A549 (cell line): ENCODE results near the gene MRPS9. TPM values are rescaled to one million over a fixed set of nuclear protein-coding genes. Genes with fewer than 3 reads are reported as not detected.

Experiments
- ATAC-seq, 2 experiments: fragments of 200-7000 bp in 1 of 2; fragments of >200 bp in 1 of 2; cut with Nextera tagmentation in 1 of 2; cut with Tn5 transposase in 1 of 2; 3 replicates each; pipeline versions ENCODE4 v1.8.0 to v1.9.1; 2018 to 2020; ENCODE audit warnings: mild to moderate bottlenecking in 1 of 2, moderate library complexity in 1 of 2
- CTCF ChIA-PET: fragments of 300-600 bp; sonication (Branson Sonifier 250); formaldehyde crosslinking; extraction: SDS; loops from one replicate; lab custom pipeline; 2021; ENCODE audit warnings: antibody characterized with exemption, inconsistent platforms; lab: Yijun Ruan, JAX
- POLR2A ChIA-PET: fragments of 350-600 bp; formaldehyde crosslinking; extraction: SDS; loops from one replicate; lab custom pipeline; 2021; ENCODE audit warnings: antibody characterized with exemption, inconsistent platforms; lab: Yijun Ruan, JAX
- DNase-seq, 2 experiments: peaks; one replicate each; pipeline versions ENCODE4 v3.0.0 to v3.0.0-alpha.2; 2011 to 2016; ENCODE audit warnings: low read depth in 1 of 2, low spot score in 1 of 2
- FAIRE-seq: peaks from 2 replicates; lab custom pipeline; 2011; peaks lifted over from hg19 to GRCh38; lab: Jason Lieb, UNC
- H3K27ac ChIP-seq, 2 experiments: fragments of >200 bp; sonication (Bioruptor Twin); formaldehyde crosslinking; 3 replicates each; pipeline ENCODE4 v1.5.1; 2016 to 2017
- H3K4me1 ChIP-seq: fragments of >200 bp; sonication (Bioruptor Twin); formaldehyde crosslinking; 3 replicates; pipeline ENCODE4 v1.6.1; 2016
- H3K4me2 ChIP-seq: fragments of >200 bp; sonication (Bioruptor Twin); formaldehyde crosslinking; 3 replicates; pipeline ENCODE4 v1.6.1; 2016
- H3K4me3 ChIP-seq: fragments of >200 bp; sonication (Bioruptor Twin); formaldehyde crosslinking; 3 replicates; pipeline ENCODE4 v1.5.1; 2016
- H3K9me3 ChIP-seq: fragments of >200 bp; sonication (Bioruptor Twin); formaldehyde crosslinking; 3 replicates; pipeline ENCODE4 v1.6.1; 2016
- ATOH8 ChIP-seq: fragments of 250-450 bp; sonication (Bioruptor Pico); IDR thresholded peaks from 2 replicates; pipeline ENCODE4 v1.5.0; 2020; ENCODE audit warnings: low read depth, mild to moderate bottlenecking, moderate library complexity
- BCL3 ChIP-seq: fragments of >200 bp; sonication (Bioruptor Twin); formaldehyde crosslinking; IDR thresholded peaks from 3 replicates; pipeline ENCODE4 v1.6.1; 2016
- CBX2 ChIP-seq: fragments of 200-600 bp; sonication (generic); IDR thresholded peaks from 2 replicates; pipeline ENCODE4 v1.6.1; 2016; ENCODE audit warnings: low read depth, mild to moderate bottlenecking, borderline replicate concordance
- CEBPB ChIP-seq, 2 experiments: fragments of >200 bp in 1 of 2; sonication (Bioruptor Twin) in 1 of 2; formaldehyde crosslinking in 1 of 2; IDR thresholded peaks; 2 replicates each; pipeline ENCODE4 v1.6.1; 2012 to 2016
- CHD2 ChIP-seq: fragments of 150-350 bp; IDR thresholded peaks from 2 replicates; pipeline ENCODE4 v1.6.1; 2014; ENCODE audit warnings: low read length; ENCODE audit not compliant: partially characterized antibody
- CHD4 ChIP-seq: fragments of 200-600 bp; sonication (generic); IDR thresholded peaks from 2 replicates; pipeline ENCODE4 v1.6.1; 2016; ENCODE audit warnings: antibody characterized with exemption, mild to moderate bottlenecking, borderline replicate concordance
- EHF ChIP-seq: fragments of 250-450 bp; sonication (Bioruptor Pico); IDR thresholded peaks from 2 replicates; pipeline ENCODE4 v1.5.0; 2020; ENCODE audit warnings: mild to moderate bottlenecking
- EP300 ChIP-seq, 2 experiments: fragments of >200 bp; sonication (Bioruptor Twin); formaldehyde crosslinking; IDR thresholded peaks; 2 replicates in 1 of 2; 3 replicates in 1 of 2; pipeline ENCODE4 v1.6.1; 2016 to 2017
- FOSB ChIP-seq: fragments of 250-450 bp; sonication (Bioruptor Pico); IDR thresholded peaks from 2 replicates; pipeline ENCODE4 v1.5.0; 2020; ENCODE audit warnings: mild to moderate bottlenecking, moderate library complexity
- FOSL2 ChIP-seq, 2 experiments: fragments of 450-650 bp in 1 of 2; fragments of >200 bp in 1 of 2; sonication (Bioruptor Twin) in 1 of 2; formaldehyde crosslinking; IDR thresholded peaks; 2 replicates each; pipeline versions ENCODE4 v1.5.0 to v1.6.1; 2016 to 2020; ENCODE audit warnings: mild to moderate bottlenecking in 1 of 2, moderate library complexity in 1 of 2
- FOXS1 ChIP-seq: fragments of 250-450 bp; sonication (Bioruptor Pico); IDR thresholded peaks from 2 replicates; pipeline ENCODE4 v1.5.0; 2020; ENCODE audit warnings: mild to moderate bottlenecking, moderate library complexity
- HEYL ChIP-seq: fragments of 250-450 bp; sonication (Bioruptor Pico); IDR thresholded peaks from 2 replicates; pipeline ENCODE4 v1.8.0; 2021; ENCODE audit warnings: mild to moderate bottlenecking, moderate library complexity
- HMGXB4 ChIP-seq: fragments of 250-450 bp; sonication (Bioruptor Pico); IDR thresholded peaks from 2 replicates; pipeline ENCODE4 v1.5.0; 2021; ENCODE audit warnings: mild to moderate bottlenecking, moderate library complexity, borderline replicate concordance
- MAX ChIP-seq: IDR thresholded peaks from 2 replicates; pipeline ENCODE4 v1.6.1; 2012
- NFE2L2 ChIP-seq: fragments of 150-350 bp; conservative IDR thresholded peaks from 2 replicates; pipeline ENCODE4 v1.6.1; 2014; ENCODE audit warnings: low read length
- NPAS2 ChIP-seq: fragments of 250-450 bp; sonication (Bioruptor Pico); IDR thresholded peaks from 2 replicates; pipeline ENCODE4 v1.8.0; 2022; ENCODE audit warnings: mild to moderate bottlenecking, moderate library complexity, borderline replicate concordance
- NR3C1 ChIP-seq: fragments of >200 bp; sonication (Bioruptor Twin); formaldehyde crosslinking; IDR thresholded peaks from 3 replicates; pipeline ENCODE4 v1.6.1; 2017
- RARB ChIP-seq: fragments of 250-450 bp; sonication (Bioruptor Pico); IDR thresholded peaks from 2 replicates; pipeline ENCODE4 v1.8.0; 2021; ENCODE audit warnings: mild to moderate bottlenecking, moderate library complexity
- RCOR1 ChIP-seq: fragments of 150-350 bp; IDR thresholded peaks from 2 replicates; pipeline ENCODE4 v1.6.1; 2014; ENCODE audit warnings: antibody characterized with exemption, low read length, low read depth
- REST ChIP-seq: fragments of 200-600 bp; sonication (generic); IDR thresholded peaks from 2 replicates; pipeline ENCODE4 v1.6.1; 2016; ENCODE audit warnings: antibody characterized with exemption, mild to moderate bottlenecking, moderate library complexity
- RFX5 ChIP-seq: fragments of 450-650 bp; IDR thresholded peaks from 2 replicates; pipeline ENCODE4 v1.7.1; 2014; ENCODE audit warnings: antibody characterized with exemption, mild to moderate bottlenecking, moderate library complexity
- TFCP2L1 ChIP-seq: fragments of 250-450 bp; sonication (Bioruptor Pico); IDR thresholded peaks from 2 replicates; pipeline ENCODE4 v1.5.0; 2021; ENCODE audit warnings: mild to moderate bottlenecking
- TP53 ChIP-seq: fragments of 250-450 bp; sonication (Bioruptor Pico); IDR thresholded peaks from 2 replicates; pipeline ENCODE4 v1.5.0; 2021; ENCODE audit warnings: mild to moderate bottlenecking, moderate library complexity
- ZNF302 ChIP-seq: fragments of 250-450 bp; sonication (Bioruptor Pico); IDR thresholded peaks from 2 replicates; pipeline ENCODE4 v1.9.0; 2021; ENCODE audit warnings: inconsistent platforms, mild to moderate bottlenecking, moderate library complexity
- ZSCAN20 ChIP-seq: fragments of 250-450 bp; sonication (Bioruptor Pico); IDR thresholded peaks from 2 replicates; pipeline ENCODE4 v1.8.0; 2022; ENCODE audit warnings: mild to moderate bottlenecking, moderate library complexity
- WGBS: methylation state at CpG from one replicate; pipeline ENCODE4 v1.1.6; 2017; ENCODE audit errors: missing lambda C conversion rate; 5-methylcytosine and 5-hydroxymethylcytosine counted together
- polyA plus RNA-seq, 4 experiments: library from polyadenylated mRNA; depleted of rRNA in 3 of 4; stranded (reverse); fragments of >200 nt; fragmentation: RNase III in 1 of 4; extraction: RNeasy Plus Mini Kit Qiagen cat#74134 plus additional on column Dnase treatment in 1 of 4; gene quantifications; 2 replicates in 3 of 4; 3 replicates in 1 of 4; pipeline ENCODE4 v1.2.3, GENCODE V29; 2011 to 2017

The MRPS9 gene
- polyA plus RNA-seq, 2 of the 4 experiments (the other 2 are of a cell fraction) = 42.5 to 54.4 TPM

GRCh38 chr2:105080461-105080860 lies 42.6 kb downstream of the MRPS9 start:
- H3K4me3 ChIP-seq = no peak overlapping the region
- ChIA-PET CTCF (interaction anchor here (2.1 kb wide), 1 partner anchor 34 kb away, joined by 7 read pairs; no protein-coding TSS in a partner anchor), POLR2A (no interaction called here)
- H3K27ac ChIP-seq = no peak overlapping the region
- TF ChIP-seq FOSB (CRISPR knock-in tag) (no peak), RARB (CRISPR knock-in tag) (no peak), CHD2 (no peak), NFE2L2 (no peak), RFX5 (no peak), CEBPB (IDR thresholded peaks at IDR 0.05) (no peak), NR3C1 (no peak), RCOR1 (no peak), EP300 (IDR thresholded peaks at IDR 0.05) (no peak), MAX (no peak), ZSCAN20 (no peak), TP53 (CRISPR knock-in tag) (no peak), ATOH8 (CRISPR knock-in tag) (no peak), FOXS1 (no peak), CBX2 (no peak), NPAS2 (CRISPR knock-in tag) (no peak), FOSL2 (IDR thresholded peaks at IDR 0.05) (no peak), FOSL2 (CRISPR knock-in tag; IDR thresholded peaks at IDR 0.05) (no peak), HMGXB4 (no peak), BCL3 (no peak)
- DNase-seq (no peak), FAIRE-seq (no peak), ATAC-seq (no peak)
- H3K4me2 ChIP-seq = no peak overlapping the region
- no peaks in the 10 kb centered on the region for H3K4me1 ChIP-seq
- no peaks in the 10 kb centered on the region for H3K9me3 ChIP-seq

- H3K4me1 ChIP-seq = no peaks in the 10 kb centered on the region
- no peak overlapping the region for H3K27ac ChIP-seq
- no peak overlapping the region for H3K4me3 ChIP-seq
- ChIA-PET CTCF (interaction anchor here (2.1 kb wide), 1 partner anchor 33 kb away, joined by 7 read pairs; no protein-coding TSS in a partner anchor), POLR2A (no interaction called here)
- DNase-seq (no peak), FAIRE-seq (no peak), ATAC-seq (no peak)
- WGBS = 95% methylated on average over 20 of the region's 20 CpGs
- no peak overlapping the region for H3K4me2 ChIP-seq
- H3K9me3 ChIP-seq = no peaks in the 10 kb centered on the region
- no peak for TF ChIP-seq EP300 (IDR thresholded peaks at IDR 0.05)
- TF ChIP-seq NFE2L2 = no peak
- TF ChIP-seq CHD4 = no peak
- TF ChIP-seq TFCP2L1 (CRISPR knock-in tag) = no peak
- TF ChIP-seq ZNF302 (CRISPR knock-in tag) = no peak
- no peak for TF ChIP-seq EHF (CRISPR knock-in tag)
- TF ChIP-seq HEYL (CRISPR knock-in tag) = no peak
- TF ChIP-seq REST = no peak
- TF ChIP-seq ATOH8 (CRISPR knock-in tag) = no peak
Observed at GRCh38 chr2:105081006-105081601, 43.2 kb downstream of the MRPS9 start.
